HG02763 (cell line): ENCODE results near the gene SLC22A6.

ENCODE experiments used
- ATAC-seq: cut with Tn5 transposase; IDR thresholded peaks from one replicate; pipeline ENCODE4 v1.9.1; 2021; ENCODE audit warnings: mild to moderate bottlenecking, moderate library complexity; ENCODE audit not compliant: unreplicated experiment

The SLC22A6 gene

GRCh38 chr11:62933750-62934495 lies 50.8 kb downstream of the SLC22A6 start:
- ATAC-seq, result no peak

DNA sequence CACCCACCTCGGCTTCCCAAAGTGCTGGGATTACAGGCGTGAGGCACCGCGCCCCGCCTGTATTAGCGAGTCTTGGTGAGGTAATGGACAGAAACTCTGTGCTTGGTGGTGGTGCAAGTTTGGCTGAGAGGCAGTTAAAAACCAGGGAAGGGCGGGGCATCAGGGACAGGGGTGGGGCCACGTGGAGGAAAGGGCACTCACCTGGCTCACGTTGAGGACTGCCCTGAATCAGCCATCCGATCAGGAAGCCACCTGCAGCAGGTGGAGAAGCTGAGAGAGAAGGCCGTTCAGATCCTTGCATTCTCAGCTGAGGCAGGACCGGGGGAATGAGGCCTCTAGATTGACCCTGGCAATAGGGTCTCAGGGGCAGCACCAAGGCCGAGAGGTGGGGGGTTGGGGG lies 51.5 kb downstream of the SLC22A6 start:
- no peak for ATAC-seq

- no peak for ATAC-seq
Measured at GRCh38 chr11:62931499-62932278, 53.1 kb downstream of the SLC22A6 start.

- no peak for ATAC-seq
Measured at GRCh38 chr11:62930666-62931065, 54.1 kb downstream of the SLC22A6 start.

DNA sequence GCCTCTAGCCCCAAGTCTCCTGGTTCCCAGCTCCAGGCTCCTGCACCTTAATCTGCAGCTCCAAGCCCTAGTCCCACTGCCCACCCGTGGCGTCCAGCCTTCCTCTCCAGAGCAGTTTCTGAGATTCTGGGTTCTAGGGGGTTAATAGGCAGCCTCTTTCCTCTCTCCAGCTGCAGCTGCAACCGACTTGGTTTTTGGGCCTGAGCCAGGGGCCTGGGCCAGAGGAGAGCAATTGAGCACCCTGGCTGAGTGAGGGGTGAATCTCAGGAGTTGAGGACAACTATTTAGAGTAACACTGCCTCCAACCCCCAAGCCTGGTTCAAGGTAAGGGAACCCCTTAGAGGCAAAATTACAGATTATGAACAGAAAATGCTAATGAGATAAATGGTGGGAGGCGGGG lies 54.6 kb downstream of the SLC22A6 start:
- no peak for ATAC-seq

DNA sequence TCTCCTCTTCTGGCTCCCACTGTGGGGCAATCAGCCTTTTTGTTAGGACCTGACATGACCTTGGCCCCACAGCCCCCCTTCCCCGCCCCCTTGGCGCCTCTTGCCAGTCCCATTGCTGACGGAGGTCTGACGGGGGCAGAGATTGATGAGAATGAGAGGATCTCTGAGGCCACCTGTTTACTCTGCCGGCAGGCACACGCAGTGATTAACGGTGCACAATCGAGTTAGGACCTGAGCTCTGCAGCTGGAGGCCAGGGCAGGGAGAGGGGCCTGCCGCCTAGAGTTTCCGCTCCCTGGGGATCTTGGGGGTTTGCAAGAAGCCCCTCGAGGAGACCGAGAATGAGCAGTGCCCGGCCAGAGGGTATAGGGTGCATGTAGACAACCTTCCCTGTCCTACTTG lies 56.8 kb downstream of the SLC22A6 start:
- ATAC-seq, result no peak

GRCh38 chr11:62926680-62927455 lies 57.9 kb downstream of the SLC22A6 start:
- no peak for ATAC-seq
